Measurements from ENCODE around the gene LCN15.

DNA sequence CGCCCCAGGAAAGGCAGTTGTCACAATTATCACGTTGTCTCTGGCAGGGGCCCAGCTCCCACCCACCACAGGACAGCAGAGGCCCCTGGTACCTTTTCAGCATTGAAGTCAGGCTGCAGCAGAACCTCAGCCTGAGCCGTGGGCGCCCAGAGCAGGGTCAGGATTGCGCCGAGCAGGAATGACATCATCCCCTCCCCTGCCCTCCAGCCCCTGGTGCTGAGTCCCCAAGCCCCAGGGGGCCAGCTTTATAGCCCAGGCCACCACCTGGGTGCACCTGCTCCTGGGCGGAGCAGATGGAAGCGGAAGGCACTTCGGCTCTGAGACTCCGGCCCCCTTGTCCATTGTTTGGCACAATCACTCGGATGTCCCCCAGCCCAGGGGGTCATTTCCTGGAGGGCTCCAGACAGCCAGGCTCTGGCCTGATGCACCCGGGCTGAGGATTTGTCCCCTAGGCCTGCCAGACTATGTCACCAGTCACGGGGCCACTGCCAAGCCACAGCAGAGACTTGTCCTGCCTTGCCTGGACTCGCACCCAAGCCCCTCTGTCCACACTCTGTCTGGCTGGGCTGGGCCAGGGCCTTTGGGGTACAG is at the start of gene LCN15:
- TF ChIP-seq POLR2A (IDR thresholded peaks at IDR 0.05; ENCODE audit: low read length): no peak
- TF ChIP-seq GATA1 (IDR thresholded peaks at IDR 0.05; ENCODE audit: low read depth, low read length): no peak

Data from erythroblast (primary cell).